Epithelial cell of esophagus (primary cell): Measurements from ENCODE around the gene DYSF.

ENCODE experiments used
- DNase-seq: peaks from one replicate; pipeline ENCODE4 v3.0.0; 2010; ENCODE audit warnings: low read depth
- H3K4me3 ChIP-seq: 2 replicates; pipeline ENCODE4 v1.5.1; 2011; ENCODE audit warnings: mild to moderate bottlenecking, low read length, control low read depth
- CTCF ChIP-seq: IDR thresholded peaks from 2 replicates; pipeline ENCODE4 v1.5.1; 2011; ENCODE audit warnings: low read depth, mild to moderate bottlenecking, low read length, control low read depth, inconsistent platforms; ENCODE audit not compliant: insufficient read depth; ENCODE audit errors: missing control alignments

The DYSF gene

GRCh38 chr2:71562518-71562917 lies 109.2 kb downstream of the DYSF start:
- TF ChIP-seq CTCF, result no peak
- no peak overlapping the region for H3K4me3 ChIP-seq
- DNase-seq, result no peak

DNA sequence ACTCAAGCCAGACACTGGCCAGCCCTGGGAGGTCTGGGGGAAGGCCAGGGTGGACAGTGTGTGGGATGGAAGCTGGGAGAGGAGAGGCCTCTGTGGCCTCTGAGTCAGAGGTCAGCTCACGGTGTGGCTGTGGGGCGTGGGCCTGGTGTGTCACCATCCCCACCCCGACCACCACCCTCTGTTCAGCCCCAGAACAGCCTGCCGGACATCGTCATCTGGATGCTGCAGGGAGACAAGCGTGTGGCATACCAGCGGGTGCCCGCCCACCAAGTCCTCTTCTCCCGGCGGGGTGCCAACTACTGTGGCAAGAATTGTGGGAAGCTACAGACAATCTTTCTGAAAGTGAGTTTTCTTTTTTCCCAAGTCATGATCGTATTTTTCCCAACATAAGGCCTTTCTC lies 110.5 kb downstream of the DYSF start:
- no peak for TF ChIP-seq CTCF
- DNase-seq, result no peak
- no peak overlapping the region for H3K4me3 ChIP-seq

DNA sequence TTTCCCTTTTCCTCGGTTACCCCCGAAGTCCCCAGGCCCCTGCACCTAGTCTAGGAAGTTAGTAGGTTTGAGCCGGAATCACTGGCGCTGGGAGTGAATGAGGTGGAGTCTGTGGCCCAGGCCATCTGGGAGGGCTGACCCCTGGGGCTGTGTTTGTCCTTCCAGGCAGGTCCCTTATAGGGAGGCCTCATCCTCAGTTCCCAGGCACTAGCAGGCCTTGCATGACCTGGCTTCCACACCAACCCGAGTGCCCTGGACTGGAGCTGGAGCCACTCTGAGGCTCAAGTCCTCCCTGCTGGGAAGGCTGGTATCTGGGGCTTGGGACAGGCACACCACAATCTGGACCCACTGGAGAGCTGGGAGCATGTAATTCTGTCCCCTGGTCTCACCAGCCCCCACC lies 111.0 kb downstream of the DYSF start:
- H3K4me3 ChIP-seq, result no peak overlapping the region
- no peak for DNase-seq
- TF ChIP-seq CTCF, result no peak

GRCh38 chr2:71564790-71565189 lies 111.4 kb downstream of the DYSF start:
- DNase-seq, result no peak
- H3K4me3 ChIP-seq, result no peak overlapping the region
- no peak for TF ChIP-seq CTCF

DNA sequence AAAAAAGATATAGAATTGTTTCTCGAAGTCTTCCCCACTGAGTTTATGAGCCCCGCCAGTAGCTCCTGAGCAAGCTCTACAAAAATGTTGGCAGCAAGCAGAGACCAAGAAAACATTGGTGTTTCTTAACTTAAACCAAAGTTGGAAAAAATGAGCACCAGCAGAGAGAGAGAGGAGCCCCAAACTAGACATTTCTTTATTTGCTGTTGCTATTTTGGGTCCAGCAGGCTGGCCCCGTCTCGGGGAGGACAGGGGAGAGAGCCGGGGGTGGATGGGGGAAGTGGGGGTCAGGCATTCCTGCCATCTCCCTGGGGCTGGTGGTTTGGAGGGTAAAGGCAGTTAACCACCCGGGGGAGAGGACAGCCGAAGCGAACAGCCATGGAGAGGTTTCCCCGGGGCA lies 113.0 kb downstream of the DYSF start:
- no peak for TF ChIP-seq CTCF
- DNase-seq, result no peak
- H3K4me3 ChIP-seq, result no peak overlapping the region

DNA sequence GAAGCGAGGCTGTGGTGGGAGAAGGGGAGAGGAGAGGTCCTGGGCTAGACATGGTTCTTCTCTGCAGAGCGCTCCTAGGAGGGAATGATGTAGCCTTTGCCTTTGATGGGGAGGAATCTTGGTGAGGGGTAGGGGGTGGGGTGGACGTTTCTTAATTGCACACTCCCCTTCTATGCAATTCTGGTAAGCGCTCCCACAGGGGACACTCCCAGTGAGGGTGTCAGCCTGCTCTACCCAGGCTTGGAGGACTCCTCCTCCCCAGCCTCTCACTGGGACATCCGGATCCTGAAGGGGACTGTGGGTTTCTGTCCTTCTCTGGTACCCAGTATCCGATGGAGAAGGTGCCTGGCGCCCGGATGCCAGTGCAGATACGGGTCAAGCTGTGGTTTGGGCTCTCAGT lies 114.3 kb downstream of the DYSF start:
- no peak overlapping the region for H3K4me3 ChIP-seq
- TF ChIP-seq CTCF, result no peak
- no peak for DNase-seq

GRCh38 chr2:71568103-71568502 lies 114.7 kb downstream of the DYSF start:
- H3K4me3 ChIP-seq, result no peak overlapping the region
- no peak for DNase-seq
- TF ChIP-seq CTCF, result no peak
